Measurements from ENCODE around the gene ACYP1.

DNA sequence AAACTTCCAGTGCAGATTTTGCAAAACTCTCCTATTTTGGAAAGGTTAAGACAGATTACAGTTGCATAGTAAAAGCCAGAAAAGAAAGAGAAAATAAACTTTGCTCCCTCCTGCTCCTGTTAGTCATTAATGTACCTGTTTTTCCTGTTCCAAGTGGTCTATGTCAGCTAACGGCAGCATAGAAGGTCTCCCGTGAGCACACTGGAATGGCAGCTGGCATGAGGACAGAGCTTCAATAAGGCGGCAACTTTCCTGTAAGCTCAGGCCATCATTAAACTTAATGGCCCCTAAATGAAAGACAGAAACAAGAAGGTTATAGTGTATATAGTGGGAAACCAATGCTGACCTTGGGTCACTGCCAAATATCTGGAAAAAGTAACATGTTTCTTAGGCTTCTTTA, 45.1 kb downstream of the ACYP1 start:
- TF ChIP-seq, protein P1, sequence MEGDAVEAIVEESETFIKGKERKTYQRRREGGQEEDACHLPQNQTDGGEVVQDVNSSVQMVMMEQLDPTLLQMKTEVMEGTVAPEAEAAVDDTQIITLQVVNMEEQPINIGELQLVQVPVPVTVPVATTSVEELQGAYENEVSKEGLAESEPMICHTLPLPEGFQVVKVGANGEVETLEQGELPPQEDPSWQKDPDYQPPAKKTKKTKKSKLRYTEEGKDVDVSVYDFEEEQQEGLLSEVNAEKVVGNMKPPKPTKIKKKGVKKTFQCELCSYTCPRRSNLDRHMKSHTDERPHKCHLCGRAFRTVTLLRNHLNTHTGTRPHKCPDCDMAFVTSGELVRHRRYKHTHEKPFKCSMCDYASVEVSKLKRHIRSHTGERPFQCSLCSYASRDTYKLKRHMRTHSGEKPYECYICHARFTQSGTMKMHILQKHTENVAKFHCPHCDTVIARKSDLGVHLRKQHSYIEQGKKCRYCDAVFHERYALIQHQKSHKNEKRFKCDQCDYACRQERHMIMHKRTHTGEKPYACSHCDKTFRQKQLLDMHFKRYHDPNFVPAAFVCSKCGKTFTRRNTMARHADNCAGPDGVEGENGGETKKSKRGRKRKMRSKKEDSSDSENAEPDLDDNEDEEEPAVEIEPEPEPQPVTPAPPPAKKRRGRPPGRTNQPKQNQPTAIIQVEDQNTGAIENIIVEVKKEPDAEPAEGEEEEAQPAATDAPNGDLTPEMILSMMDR (conservative IDR thresholded peaks at IDR 0.05 in 1 of 2, IDR thresholded peaks at IDR 0.05 in 1 of 2; ENCODE audit: low read depth in 1 of 2, low read length in 2 of 2) = no peak
- no peak for TF ChIP-seq EZH2 (IDR thresholded peaks at IDR 0.05; ENCODE audit: low read length, missing control alignments)

All from fibroblast of lung (primary cell).